HG03045 (cell line): ENCODE data around the gene AGMO.

ENCODE experiments used
- ATAC-seq: cut with Tn5 transposase; IDR thresholded peaks from one replicate; pipeline ENCODE4 v1.9.1; 2021; ENCODE audit warnings: mild to moderate bottlenecking, moderate library complexity; ENCODE audit not compliant: unreplicated experiment

AGMO gene

GRCh38 chr7:15462721-15463389 is 99.0 kb downstream of the AGMO start:
- no peak for ATAC-seq

DNA sequence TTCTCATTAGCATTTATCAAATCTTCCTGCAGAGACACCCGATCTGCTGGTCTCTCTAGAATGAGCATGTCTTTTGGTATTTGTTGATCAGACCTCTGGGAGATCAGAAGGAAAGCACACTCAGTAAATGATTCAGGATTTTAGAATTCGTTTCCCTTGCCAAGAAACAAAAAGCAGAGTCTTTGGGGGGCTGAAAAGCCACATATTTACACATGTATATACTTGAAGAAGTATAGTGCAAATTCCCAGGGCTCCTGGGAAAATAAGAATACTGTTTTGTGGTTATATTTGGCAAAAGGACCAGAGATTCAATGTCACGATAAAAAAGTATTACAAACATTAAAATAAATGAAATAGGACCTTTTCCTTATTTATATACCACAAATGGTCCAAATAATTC is 100.2 kb downstream of the AGMO start:
- ATAC-seq = no peak

DNA sequence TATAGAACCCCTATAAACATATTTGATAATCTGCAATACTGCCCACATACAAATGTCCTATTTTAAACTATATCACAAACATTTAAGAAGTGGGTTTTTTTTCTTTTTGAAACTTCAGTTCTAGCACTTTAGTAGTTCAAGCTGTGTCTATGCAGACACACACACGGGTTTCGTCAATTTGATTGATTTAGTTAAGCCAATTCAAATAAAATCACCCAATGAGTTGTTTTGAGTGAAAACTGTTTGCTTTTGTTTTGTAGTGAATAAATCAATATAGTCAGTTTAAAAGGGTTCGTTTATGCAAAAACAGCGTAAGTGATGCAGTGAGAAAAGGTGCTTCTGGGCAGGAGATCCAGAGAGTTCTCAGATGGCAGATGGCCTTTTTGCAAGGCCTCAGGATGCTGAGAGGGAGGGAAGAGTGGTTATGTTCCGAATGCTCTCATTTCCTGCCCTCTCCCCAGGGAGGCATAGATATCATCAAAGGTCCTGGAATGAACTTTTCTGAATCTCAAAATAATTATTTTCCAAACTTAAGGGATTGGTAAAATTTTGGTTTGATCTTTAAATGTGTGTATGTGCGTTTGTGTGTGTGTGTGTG is 102.7 kb downstream of the AGMO start:
- ATAC-seq = no peak

DNA sequence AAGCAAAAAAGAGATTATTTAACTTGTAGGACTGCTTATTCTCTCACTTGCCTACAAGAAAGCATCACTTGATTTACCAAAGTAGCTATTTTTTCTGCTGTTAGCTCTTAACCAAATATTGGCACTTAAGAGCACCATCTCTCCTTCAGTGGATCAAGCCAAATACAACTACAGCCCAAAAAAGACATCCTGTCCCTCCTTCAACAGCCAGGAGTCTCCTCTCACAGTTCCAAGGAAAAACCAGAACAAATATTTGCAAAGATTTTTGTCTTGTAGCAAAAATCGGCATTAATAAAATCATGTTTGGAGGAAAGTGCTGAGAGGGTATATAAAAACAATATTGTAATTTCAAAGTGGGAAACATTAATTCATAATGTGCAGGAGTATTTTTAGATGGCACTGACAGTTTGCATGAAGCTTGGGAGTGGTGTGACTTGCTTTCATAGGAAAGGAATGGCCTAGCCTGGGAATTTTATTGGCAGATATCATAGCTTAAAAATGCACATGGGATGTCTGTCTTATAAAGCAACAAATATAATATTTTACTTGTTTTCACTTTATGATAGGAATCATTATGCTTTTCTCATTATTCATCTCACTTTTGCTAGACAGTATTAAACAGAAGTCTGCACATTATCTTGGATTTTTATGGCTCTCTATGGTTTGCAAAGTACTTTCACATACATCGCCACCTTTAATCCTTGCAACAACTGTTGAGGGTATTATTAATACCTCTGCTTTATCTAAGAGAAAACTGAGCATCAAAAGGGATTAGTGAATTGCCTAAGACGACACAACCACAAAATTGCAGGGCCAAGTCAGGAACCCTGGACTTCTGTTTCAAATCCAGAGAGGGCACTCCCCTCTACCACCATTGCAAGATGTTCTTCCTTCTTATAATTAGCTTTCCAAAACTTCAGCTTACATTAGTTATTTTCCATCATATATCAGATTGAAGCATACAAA is 103.5 kb downstream of the AGMO start:
- ATAC-seq = no peak

GRCh38 chr7:15452670-15453069 is 109.1 kb downstream of the AGMO start:
- ATAC-seq = no peak

DNA sequence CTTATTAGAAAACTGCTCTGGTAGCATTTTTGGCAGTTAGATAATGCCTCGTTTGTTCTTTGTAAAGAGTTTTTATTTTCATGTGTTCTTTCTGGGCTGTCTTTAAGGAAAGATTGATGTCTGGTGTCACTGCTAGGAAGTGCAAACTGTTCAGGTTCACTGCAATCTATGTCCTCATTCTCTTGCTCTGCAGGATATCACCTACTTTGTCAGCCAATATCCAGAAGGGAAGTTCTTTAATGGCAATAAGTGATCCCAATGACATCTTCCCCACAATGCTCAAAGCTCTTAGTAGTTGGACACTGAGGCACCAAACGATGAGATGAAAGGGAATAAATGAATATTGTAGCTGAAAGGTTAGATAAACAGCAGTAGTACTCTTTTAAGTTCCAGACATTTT is 115.1 kb downstream of the AGMO start:
- no peak for ATAC-seq

GRCh38 chr7:15446280-15446679 is 115.5 kb downstream of the AGMO start:
- ATAC-seq = no peak

DNA sequence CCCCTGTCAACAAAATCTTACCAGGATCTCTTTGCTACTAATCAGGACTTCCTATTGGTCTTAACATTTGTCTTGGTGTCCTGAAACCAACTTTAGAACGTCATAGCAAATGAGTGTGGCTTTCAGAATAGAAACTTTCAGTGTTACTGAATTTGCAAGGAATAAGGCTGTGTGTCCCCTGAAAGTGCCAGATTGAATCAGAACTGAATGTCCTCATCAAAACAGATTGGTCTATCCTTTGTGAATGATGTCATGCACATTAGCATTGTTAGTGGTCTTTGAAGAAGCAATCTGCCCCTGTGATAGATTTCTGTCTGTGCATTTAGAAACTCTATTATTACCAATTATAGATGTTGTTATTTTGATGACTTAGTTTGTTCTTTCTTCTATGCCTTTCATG is 119.9 kb downstream of the AGMO start:
- no peak for ATAC-seq

DNA sequence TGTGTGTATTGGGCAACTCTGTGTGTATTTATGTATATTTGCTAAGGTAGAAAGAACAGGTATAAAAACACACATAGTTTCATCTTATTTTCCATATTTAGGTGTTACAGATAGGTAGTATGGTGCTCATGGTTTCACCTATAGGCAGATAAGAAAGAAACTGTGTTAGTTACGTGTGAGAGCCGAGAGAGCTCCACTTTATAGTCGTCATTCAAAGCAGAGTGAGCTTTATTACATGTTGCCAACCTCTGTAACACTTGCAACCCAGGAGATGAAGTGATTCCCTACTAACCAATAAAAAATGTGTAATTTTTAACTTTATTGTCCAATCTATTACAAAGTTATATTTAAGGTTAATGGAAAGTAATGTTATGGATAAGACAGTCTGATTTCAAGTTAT is 121.3 kb downstream of the AGMO start:
- ATAC-seq = no peak

GRCh38 chr7:15439853-15440252 is 122.0 kb downstream of the AGMO start:
- no peak for ATAC-seq

GRCh38 chr7:15433151-15433550 is 128.7 kb downstream of the AGMO start:
- ATAC-seq = no peak

DNA sequence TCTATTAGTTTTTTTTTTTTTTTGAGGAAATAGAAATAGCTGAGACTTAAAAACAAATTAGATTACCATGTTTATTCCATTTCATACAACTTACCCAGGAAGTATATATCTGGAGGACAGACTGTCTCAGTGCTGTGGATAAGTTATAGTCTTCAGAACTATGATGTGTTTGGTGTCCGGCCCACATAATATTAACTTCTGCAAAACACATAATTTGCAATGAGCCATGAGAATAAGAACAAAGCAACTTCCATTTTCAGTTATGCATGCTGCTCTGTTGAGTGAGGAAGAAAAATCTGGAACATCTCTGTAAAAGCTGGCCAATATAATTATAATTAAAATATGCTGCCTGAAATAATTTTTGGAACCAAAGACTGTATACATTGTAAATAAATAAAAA is 130.9 kb downstream of the AGMO start:
- ATAC-seq = no peak

DNA sequence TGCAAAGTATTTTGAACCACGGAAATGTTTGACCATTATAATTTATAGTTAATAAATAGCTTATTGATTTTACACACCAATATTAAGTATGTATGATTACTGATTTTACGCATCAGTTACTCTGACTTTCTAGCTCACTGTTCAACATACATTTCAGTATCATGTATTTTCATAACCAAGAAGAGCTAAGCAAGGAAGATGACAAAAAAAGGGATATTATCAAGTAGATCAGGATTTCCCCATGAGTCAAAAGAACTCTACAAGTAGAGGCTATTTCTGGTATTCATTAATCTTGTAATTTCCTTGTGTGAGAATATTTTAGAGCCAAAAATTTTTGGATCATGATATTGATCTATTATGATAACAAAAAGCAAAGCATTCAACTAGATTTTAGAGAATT is 131.6 kb downstream of the AGMO start:
- ATAC-seq = no peak

DNA sequence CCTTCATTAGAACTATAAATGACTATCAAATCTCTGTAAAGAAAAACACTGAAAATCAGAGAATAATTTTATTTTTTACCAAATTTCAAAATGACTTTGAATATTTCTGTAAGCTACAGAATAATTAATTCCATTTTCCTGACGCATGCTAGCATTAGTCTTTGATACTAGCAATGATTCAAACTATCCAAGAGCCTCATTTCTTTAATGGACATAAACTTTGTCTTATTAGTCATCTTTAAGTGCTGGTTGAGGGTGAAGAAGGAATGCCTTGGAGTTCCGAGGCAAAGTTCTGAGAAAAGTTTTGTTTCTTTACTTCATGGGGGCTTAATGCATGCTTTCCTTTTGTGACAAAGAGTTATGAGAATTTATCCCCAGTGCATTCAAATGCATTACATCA is 137.3 kb downstream of the AGMO start:
- ATAC-seq = no peak

DNA sequence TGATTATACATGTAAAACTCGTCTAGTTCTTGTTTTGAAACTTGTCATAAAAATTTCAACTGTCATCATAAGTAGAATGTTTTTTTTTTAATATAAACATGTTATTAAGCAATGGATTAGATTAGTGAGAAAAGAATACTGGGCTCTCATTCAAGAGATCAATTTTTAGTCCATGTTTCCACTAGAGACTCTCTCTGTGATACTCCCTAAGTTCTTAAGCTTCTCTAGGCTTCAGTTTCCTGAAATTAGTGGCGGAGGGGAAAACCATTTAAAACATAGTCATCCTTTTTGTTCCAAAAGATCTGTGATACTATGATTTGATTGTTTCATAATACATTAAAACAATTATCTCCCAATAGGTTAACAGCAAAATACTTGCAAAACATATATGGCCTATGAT is 142.2 kb downstream of the AGMO start:
- ATAC-seq = no peak

DNA sequence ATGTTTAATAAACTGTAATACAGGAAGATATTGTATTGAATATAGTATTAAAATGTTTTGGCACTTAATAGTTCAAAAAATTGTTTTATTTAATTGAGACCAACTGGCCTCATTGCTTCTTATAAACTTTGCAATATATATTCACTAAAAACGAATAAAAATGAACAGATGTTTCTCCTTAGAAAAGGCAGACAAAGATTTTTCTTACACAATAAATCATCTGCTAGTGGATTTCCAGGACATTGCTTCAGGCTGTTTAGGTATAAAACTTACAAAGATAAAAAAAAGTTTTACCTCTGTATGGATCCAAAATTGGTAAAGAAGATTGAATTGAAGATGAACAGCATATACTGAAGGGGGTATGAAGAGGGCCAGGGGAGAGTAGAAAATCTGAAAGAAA is 143.6 kb downstream of the AGMO start:
- ATAC-seq = no peak

- no peak for ATAC-seq
Observed at GRCh38 chr7:15417341-15417988, 144.3 kb downstream of the AGMO start.

- ATAC-seq = no peak
Observed at GRCh38 chr7:15411019-15411418, 150.8 kb downstream of the AGMO start.

DNA sequence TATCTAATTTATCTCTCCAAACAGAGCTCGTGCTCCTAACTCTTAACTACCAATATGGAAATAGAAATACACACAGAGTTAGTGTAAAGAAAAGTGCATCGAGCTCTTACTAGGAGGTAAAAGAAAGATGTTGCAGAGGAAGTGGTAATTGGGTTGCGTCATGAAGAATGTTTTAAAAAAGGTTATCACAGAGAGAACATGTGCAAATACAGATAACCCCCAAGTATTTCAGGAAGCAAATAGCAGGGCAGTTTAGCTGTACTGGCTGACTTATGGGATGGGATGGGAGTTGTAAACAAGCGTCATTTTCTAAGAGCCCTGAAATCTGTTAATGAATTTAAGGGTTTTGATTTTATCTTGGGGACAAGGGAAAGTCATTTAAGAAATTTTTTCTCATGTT is 153.9 kb downstream of the AGMO start:
- no peak for ATAC-seq

GRCh38 chr7:15403751-15404150 is 158.1 kb downstream of the AGMO start:
- ATAC-seq = no peak

DNA sequence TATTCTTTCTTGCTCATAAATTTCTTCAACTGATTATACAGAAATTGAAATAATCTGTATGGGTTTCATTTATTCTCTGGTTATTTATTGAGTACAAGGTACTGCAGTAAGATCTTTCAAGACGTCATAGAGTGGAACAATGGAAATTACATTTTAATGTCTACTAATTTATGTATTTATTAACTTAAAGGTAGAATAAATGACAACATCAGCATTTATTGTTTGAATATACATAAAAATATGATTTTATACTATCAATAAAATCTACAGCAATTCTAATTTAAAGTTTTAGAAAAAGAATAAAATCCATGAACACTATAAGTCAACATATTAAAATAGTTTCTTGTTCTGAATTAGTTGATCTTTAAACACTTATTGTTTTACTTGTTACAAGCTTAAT is 158.5 kb downstream of the AGMO start:
- no peak for ATAC-seq
